Measurements from ENCODE around the gene ERC1.

Gene ERC1

GRCh38 chr12:1383758-1384157, 392.7 kb downstream of the ERC1 start:
- no peaks in the 10 kb centered on the region for H3F3A ChIP-seq (ENCODE audit: control insufficient read depth, insufficient read depth)
- H3K4me1 ChIP-seq (ENCODE audit: control insufficient read depth, low read length), result no peaks in the 10 kb centered on the region
- H4K20me1 ChIP-seq (ENCODE audit: control insufficient read depth, insufficient read depth, low read depth, low read length), result no peaks in the 10 kb centered on the region
- no peaks in the 10 kb centered on the region for H3K9me3 ChIP-seq (ENCODE audit: control insufficient read depth, insufficient read depth, low read length)
- H3K36me3 ChIP-seq (ENCODE audit: control insufficient read depth, low read length), result no peaks in the 10 kb centered on the region
- TF ChIP-seq EZH2phosphoT487 (IDR thresholded peaks at IDR 0.05; ENCODE audit: borderline replicate concordance, low read length), result no peak
- TF ChIP-seq, protein P1, sequence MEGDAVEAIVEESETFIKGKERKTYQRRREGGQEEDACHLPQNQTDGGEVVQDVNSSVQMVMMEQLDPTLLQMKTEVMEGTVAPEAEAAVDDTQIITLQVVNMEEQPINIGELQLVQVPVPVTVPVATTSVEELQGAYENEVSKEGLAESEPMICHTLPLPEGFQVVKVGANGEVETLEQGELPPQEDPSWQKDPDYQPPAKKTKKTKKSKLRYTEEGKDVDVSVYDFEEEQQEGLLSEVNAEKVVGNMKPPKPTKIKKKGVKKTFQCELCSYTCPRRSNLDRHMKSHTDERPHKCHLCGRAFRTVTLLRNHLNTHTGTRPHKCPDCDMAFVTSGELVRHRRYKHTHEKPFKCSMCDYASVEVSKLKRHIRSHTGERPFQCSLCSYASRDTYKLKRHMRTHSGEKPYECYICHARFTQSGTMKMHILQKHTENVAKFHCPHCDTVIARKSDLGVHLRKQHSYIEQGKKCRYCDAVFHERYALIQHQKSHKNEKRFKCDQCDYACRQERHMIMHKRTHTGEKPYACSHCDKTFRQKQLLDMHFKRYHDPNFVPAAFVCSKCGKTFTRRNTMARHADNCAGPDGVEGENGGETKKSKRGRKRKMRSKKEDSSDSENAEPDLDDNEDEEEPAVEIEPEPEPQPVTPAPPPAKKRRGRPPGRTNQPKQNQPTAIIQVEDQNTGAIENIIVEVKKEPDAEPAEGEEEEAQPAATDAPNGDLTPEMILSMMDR (IDR thresholded peaks at IDR 0.05; ENCODE audit: low read depth, low read length, poor library complexity, severe bottlenecking), result no peak
- no peaks in the 10 kb centered on the region for H3K79me2 ChIP-seq (ENCODE audit: control insufficient read depth, low read length)
- H3K9me2 ChIP-seq (replicated peaks; ENCODE audit: control insufficient read depth, low read length), result no peaks in the 10 kb centered on the region
- H3K4me2 ChIP-seq (ENCODE audit: low read length), result no peak overlapping the region
- H3K4me3 ChIP-seq (ENCODE audit: low read length), result no peak overlapping the region
- H3K27me3 ChIP-seq (ENCODE audit: control insufficient read depth, low read length), result no peaks in the 10 kb centered on the region
- no peak overlapping the region for H3K27ac ChIP-seq (ENCODE audit: low read depth, low read length)

DNA sequence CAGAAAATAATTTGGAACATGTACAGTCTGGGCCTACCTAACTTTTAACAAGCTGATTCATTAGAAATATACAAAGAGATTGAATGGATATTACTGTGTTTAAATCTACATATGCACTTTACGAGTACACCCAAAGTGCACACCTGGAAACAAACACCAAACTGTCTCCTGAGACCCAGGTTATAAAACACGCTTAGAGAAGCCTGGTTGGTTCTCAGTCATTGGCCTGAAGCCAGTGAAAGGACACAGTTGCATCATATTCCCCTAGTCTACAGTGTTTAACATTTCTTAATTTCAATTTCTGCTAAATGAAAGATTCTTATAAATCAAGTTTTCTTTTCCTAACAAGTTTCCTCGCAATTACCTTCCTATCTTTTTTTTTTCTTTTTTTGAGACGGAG, 393.9 kb downstream of the ERC1 start:
- no peaks in the 10 kb centered on the region for H3K4me1 ChIP-seq (ENCODE audit: control insufficient read depth, low read length)
- H3K9me3 ChIP-seq (ENCODE audit: control insufficient read depth, insufficient read depth, low read length), result no peaks in the 10 kb centered on the region
- no peak overlapping the region for H3K27ac ChIP-seq (ENCODE audit: low read depth, low read length)
- H3K4me2 ChIP-seq (ENCODE audit: low read length), result no peak overlapping the region
- H3K79me2 ChIP-seq (ENCODE audit: control insufficient read depth, low read length), result no peaks in the 10 kb centered on the region
- H3K36me3 ChIP-seq (ENCODE audit: control insufficient read depth, low read length), result no peaks in the 10 kb centered on the region
- H4K20me1 ChIP-seq (ENCODE audit: control insufficient read depth, insufficient read depth, low read depth, low read length), result no peaks in the 10 kb centered on the region
- no peak for TF ChIP-seq EZH2phosphoT487 (IDR thresholded peaks at IDR 0.05; ENCODE audit: borderline replicate concordance, low read length)
- TF ChIP-seq, protein P1 (IDR thresholded peaks at IDR 0.05; ENCODE audit: low read depth, low read length, poor library complexity, severe bottlenecking), result no peak
- no peaks in the 10 kb centered on the region for H3F3A ChIP-seq (ENCODE audit: control insufficient read depth, insufficient read depth)
- H3K4me3 ChIP-seq (ENCODE audit: low read length), result no peak overlapping the region
- no peaks in the 10 kb centered on the region for H3K27me3 ChIP-seq (ENCODE audit: control insufficient read depth, low read length)
- no peaks in the 10 kb centered on the region for H3K9me2 ChIP-seq (replicated peaks; ENCODE audit: control insufficient read depth, low read length)

GRCh38 chr12:1391722-1392121, 400.7 kb downstream of the ERC1 start:
- H3K9me3 ChIP-seq (ENCODE audit: control insufficient read depth, insufficient read depth, low read length), result peaks cover 8% of the 10 kb centered on the region; the same call in 1 of the 2 replicates
- H3K36me3 ChIP-seq (ENCODE audit: control insufficient read depth, low read length), result no peaks in the 10 kb centered on the region; the same call in 1 of the 2 replicates
- no peak overlapping the region for H3K4me3 ChIP-seq (ENCODE audit: low read length)
- H3F3A ChIP-seq (ENCODE audit: control insufficient read depth, insufficient read depth), result no peaks in the 10 kb centered on the region
- H3K27me3 ChIP-seq (ENCODE audit: control insufficient read depth, low read length), result no peaks in the 10 kb centered on the region
- no peaks in the 10 kb centered on the region for H3K79me2 ChIP-seq (ENCODE audit: control insufficient read depth, low read length)
- TF ChIP-seq, protein P1 (IDR thresholded peaks at IDR 0.05; ENCODE audit: low read depth, low read length, poor library complexity, severe bottlenecking), result no peak
- TF ChIP-seq EZH2phosphoT487 (IDR thresholded peaks at IDR 0.05; ENCODE audit: borderline replicate concordance, low read length), result no peak
- no peak overlapping the region for H3K27ac ChIP-seq (ENCODE audit: low read depth, low read length)
- no peaks in the 10 kb centered on the region for H3K4me1 ChIP-seq (ENCODE audit: control insufficient read depth, low read length)
- H4K20me1 ChIP-seq (ENCODE audit: control insufficient read depth, insufficient read depth, low read depth, low read length), result no peaks in the 10 kb centered on the region
- H3K9me2 ChIP-seq (replicated peaks; ENCODE audit: control insufficient read depth, low read length), result no peaks in the 10 kb centered on the region
- H3K4me2 ChIP-seq (ENCODE audit: low read length), result no peak overlapping the region

All from DOHH2 (cell line).